Stimulated activated CD8-positive, alpha-beta memory T cell treated with anti-CD3 and anti-CD28 coated beads, Interleukin-7, amount 100 ng/mL, for 1 hour (primary cell): ENCODE results near the gene PLK5.
"Not testable (repeated sequence)": the region's sequence is repeated elsewhere in the genome, so short reads cannot be mapped to it uniquely, and the experiment has no call there.

Experiments used
- DNase-seq, 2 donors: peaks; one replicate each; pipeline ENCODE4 v3.0.0-alpha.2; 2020; ENCODE audit warnings: low read depth in 2 of 2

PLK5 gene

GRCh38 chr19:1491114-1491848 is 32.6 kb upstream of the PLK5 start, which contains the start of gene REEP6:
REEP6 (plus strand) TSS chr19:1491181; CDS start chr19:1491270, 89 bp downstream.
- no peak for DNase-seq

GRCh38 chr19:1491849-1492170 is 32.1 kb upstream of the PLK5 start:
- no peak for DNase-seq

DNA sequence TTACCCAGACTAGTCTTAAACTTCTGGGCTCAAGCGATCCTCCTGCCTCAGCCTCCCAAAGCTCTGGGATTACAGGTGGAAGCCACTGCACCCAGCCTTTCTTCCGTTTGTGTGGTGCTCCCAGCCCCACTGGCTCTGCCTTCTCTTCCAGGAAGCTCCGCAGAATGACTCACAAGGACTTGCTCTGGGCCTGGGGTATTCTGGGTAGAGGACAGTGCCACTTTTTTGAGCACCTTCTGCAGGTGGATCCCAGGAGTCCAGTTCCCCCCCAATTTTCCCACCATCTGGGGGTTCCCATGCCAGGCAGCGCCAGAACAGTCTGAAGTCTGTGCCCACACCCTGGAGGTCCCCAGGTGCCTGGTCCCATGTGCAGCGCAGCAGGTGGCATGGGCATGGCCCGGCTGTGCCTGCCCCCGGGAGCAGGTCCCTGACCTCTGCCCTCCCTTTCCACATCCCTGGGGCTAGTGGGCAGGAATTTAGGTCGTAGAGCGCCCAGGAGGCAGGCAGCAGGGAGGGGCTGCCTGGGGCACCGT is 31.3 kb upstream of the PLK5 start:
- no peak for DNase-seq

GRCh38 chr19:1494115-1494815 is 29.6 kb upstream of the PLK5 start:
- DNase-seq = no peak

DNA sequence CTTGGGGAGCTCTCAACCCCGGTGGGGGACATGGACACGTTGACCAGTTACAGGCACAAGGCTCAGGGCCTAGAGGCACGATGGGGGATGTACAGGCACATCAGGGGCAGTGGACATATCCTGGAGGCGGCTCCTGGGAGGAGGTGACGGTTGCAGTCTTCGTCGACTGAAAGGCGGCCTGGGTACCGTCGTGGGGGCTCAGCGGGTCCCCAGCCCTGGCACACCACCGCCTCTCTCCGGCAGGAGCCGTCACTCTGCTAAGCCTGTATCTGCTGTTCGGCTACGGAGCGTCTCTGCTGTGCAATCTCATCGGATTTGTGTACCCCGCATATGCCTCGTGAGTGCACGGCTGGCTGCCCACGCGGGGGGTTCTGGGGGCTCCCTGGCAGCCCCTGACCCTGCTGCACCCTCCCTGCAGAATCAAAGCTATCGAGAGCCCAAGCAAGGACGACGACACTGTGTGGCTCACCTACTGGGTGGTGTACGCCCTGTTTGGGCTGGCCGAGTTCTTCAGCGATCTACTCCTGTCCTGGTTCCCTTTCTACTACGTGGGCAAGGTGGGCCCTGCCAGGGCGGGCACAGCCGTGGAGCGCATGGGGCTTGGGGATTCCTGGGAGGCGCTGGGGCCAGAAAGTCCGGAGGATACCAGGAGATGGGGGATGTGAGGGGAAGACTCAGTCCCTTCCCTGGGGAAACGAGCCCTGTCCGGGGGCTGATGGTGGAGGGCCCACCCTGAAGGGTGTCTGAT is 28.7 kb upstream of the PLK5 start:
- DNase-seq = no peak

DNA sequence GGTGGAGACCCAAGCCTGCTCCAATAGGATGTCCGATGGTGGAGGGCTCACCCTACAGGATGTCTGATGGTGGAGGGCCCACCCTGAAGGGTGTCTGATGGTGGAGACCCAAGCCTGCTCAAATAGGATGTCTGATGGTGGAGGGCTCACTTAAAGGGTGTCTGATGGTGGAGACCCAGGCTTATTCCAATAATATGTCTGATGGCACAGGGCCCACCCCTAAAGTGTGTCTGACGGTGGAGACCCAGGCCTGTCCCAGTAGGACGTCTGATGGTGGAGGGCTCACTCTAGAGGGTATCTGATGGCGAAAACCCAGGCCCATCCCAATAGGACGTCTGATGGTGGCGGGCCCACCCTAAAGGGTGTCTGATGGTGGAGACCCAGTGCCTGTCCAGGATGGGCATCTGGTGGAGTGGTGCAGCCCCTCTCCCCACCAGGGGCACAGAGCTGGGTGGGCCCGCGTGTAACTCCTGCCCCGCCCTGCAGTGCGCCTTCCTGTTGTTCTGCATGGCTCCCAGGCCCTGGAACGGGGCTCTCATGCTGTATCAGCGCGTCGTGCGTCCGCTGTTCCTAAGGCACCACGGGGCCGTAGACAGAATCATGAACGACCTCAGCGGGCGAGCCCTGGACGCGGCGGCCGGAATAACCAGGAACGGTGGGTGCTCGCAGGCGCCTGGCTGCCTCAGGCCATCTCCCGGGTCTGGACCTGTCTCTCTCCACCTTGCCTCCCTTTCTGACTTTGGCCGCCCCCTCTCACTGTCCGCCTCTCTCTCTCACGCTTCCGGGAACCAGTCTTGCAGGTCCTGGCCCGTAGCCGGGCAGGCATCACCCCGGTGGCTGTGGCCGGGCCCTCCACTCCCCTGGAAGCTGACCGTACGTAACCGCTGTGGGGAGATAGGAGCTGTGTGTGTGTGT is 27.8 kb upstream of the PLK5 start:
- no peak for DNase-seq

- DNase-seq = no peak
These were observed 26.9 kb upstream of the PLK5 start for GRCh38 chr19:1496714-1497577.

DNA sequence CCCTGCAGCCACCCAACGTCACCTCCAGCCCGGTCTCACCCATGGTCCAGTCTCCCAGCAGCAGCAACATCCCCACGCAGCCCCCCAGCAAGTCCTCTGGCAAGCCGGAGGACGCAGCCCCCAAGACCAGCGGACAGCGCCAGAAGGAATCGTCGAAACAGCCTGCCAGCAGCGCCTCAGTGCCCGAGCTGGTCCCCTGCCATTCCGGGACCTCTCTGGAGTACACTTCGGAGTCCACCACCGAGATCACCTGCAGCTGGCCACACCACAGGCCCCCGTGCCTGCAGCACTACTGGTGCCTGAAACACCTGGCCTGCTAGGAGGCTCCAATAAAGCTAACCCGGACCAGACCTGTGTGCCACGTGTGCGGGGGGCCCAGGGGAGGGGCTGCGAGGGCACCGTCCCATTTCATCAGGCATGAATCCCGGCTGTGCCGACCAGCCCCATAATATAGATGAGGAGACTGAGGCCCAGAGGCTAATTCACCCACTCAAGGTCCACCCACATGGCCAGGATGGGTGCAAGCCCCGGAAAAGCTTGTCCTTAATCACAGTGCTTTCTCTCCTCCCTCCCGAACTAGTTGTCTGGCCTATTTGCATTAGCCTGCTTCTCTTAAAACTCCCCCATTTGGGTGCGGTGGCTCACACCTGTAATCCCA is 26.2 kb upstream of the PLK5 start:
- DNase-seq = no peak

GRCh38 chr19:1499231-1499630 is 24.6 kb upstream of the PLK5 start:
- not testable (repeated sequence) for DNase-seq

DNA sequence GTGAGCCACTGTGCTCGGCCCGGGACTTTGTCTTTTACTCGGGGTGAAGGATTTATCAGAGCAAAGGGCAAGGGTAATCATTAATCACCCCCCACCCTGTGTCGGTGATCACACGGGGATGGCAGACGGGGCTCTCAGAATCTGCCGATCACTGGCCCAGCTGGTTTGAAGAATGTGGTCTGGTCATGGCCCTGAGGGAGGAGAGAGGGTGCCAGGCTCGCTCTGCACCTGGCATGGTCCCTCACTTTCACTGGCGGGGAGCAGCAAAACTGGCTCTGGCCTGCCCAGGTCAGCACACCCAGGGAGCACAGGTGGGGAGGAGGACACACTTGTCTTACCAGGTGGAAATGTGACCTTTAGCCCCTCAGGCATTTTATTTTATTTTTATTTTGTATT is 22.7 kb upstream of the PLK5 start:
- DNase-seq = no peak

DNA sequence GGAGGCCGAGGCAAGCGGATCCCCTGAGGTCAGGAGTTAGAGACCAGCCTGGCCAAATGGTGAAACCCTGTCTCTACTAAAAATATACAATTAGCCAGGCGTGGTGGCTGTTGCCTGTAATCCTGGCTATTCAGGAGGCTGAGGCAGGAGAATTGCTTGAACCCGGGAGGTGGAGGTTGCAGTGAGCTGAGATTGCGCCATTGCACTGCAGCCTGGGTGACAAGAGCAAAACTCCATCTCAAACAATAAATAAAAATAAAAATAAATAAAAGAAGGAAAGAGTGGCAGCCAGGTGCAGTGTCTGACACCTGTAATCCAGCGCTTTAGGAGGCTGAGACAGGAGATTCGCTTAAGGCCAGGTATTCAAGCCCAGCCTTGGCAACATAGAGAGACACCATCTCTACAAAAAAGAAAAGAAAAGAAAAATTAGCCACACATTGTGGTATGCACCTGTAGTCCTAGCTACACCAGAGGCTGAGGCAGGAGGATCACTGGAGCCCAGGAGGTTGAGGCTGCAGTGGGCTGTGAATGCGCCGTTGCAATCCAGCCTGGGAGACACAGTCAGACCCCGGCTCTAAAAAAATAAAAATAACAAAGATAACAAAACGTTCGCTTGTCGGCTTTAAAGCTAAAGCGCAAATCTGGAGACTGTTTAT is 21.3 kb upstream of the PLK5 start:
- no peak for DNase-seq

DNA sequence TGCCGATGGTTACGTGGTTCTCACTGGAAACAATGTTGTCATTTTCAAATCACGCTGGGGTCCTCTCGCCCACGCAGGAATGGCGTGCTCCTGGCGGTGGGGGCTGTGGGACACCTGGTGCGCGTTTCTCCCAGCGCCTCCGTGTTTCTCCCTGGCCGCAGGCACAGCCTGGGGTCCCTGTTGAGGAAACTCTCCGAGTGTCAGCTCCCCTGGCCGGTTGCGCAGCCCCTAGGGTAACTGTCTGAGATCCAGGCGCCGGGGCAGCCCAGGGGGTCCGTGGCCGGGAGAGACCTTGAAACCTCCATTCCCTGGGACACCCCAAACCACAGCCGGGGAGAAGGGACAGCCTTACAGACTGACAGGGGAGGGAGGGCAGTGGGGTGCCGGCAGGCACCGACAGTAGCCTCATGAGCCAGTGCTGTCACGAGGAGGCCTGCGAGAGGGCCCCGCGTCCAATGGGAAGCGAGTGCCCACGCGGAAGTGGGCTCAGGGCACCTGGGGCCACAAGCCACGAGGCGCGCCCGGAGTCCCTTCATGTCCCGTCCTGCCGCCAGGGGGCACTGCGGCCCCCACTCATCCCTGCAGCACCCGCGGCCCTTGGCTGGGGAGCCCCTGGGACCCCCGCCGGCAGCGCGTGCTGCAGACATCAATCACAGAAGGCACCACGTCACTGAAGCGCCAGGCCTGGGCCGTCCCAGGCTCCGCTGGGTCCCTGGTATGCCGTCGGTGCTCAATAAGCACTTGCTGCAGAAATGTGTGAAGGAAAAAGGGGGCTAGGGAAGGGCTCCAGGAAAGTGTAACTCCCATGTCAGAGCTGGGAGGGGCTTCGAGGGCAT is 20.6 kb upstream of the PLK5 start:
- peak; percentile 25 to 31 for DNase-seq

GRCh38 chr19:1503925-1504773 is 19.7 kb upstream of the PLK5 start:
- no peak for DNase-seq

DNA sequence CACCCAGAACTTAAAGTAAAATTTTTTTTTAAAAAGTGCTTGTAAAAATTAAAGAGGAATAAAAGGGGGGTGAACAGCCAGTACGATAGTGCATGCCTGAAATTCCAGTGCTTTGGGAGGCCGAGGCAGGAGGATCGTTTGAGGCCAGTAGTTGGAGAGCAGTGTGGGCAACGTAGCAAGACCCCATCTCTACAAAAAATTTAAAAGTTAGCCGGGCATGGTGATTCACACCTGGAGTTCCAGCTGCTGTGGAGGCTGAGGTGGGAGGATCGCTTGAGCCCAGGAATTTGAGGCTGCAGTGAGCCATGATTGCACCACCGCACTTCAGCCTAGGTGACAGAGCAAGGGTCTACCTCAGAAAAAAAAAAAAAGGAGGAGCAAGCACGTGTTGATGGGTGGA is 18.9 kb upstream of the PLK5 start:
- no peak for DNase-seq

GRCh38 chr19:1505991-1506881 is 17.6 kb upstream of the PLK5 start:
- DNase-seq = no peak

- no peak for DNase-seq
These were observed 16.7 kb upstream of the PLK5 start for GRCh38 chr19:1507192-1507660.
